GM23248 (cell line): ENCODE measurements around the gene ZFP92.

Source experiments
- EZH2 ChIP-seq: fragments of 200-600 bp; sonication (generic); IDR thresholded peaks from 2 replicates; pipeline ENCODE4 v1.6.1; 2018; ENCODE audit warnings: antibody characterized with exemption, mild to moderate bottlenecking; ENCODE audit not compliant: insufficient read depth, poor library complexity, severe bottlenecking
- EZH2phosphoT487 ChIP-seq: fragments of 200-600 bp; sonication (generic); IDR thresholded peaks from 2 replicates; pipeline ENCODE4 v1.6.1; 2018; ENCODE audit warnings: antibody characterized with exemption, moderate library complexity, mild to moderate bottlenecking, low read depth; ENCODE audit not compliant: insufficient read depth

DNA sequence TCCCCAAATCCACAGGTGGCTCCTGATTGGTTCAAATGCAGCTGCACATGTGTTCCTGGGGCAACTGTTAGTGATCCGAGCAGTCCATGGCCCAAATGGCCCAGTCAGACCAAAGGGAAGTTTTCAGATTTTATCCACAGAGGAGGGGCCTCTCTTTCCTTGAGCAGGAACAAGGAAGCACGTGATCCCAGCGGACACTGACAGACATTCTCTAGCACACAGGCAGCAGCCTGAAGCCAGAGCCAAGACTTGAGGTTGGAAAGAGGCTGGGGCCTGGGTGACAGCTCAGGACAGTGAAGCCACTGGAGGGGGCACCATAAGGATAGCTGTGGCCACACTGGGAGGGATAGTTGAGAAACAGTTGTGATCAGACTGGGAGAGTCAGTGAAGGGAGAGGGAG, 3.5 kb upstream of the ZFP92 start:
- TF ChIP-seq EZH2phosphoT487 (no peak), EZH2 (no peak)
